ENCODE measurements around the gene TFF2.

Gene TFF2

GRCh38 chr21:42356650-42357049 is 5.9 kb upstream of the TFF2 start:
- Histone ChIP-seq H3K79me2 (ENCODE audit: insufficient read depth, low read length) (no peaks in the 10 kb centered on the region), H3K36me3 (ENCODE audit: insufficient read depth, low read length) (no peaks in the 10 kb centered on the region), H3K9ac (ENCODE audit: low read depth, low read length, poor library complexity, severe bottlenecking) (no peak overlapping the region), H4K20me1 (ENCODE audit: insufficient read depth, low read length, poor library complexity, severe bottlenecking) (no peaks in the 10 kb centered on the region), H2AFZ (ENCODE audit: low read length) (no peak overlapping the region), H3K4me3 (ENCODE audit: low read length, poor library complexity, severe bottlenecking) (no peak overlapping the region), H3F3A (ENCODE audit: low read depth) (no peaks in the 10 kb centered on the region), H3K4me2 (ENCODE audit: low read depth, low read length, poor library complexity, severe bottlenecking) (no peak overlapping the region), H3K9me3 (ENCODE audit: insufficient read depth, low read depth, low read length) (0 out of 2 replicates have a peak, but pooled peaks cover 3% of the 10 kb centered on the region), H3K4me1 (ENCODE audit: insufficient read depth, low read length, poor library complexity, severe bottlenecking) (peaks cover 9% of the 10 kb centered on the region), H3K27me3 (ENCODE audit: insufficient read depth, low read length, poor library complexity, severe bottlenecking) (no peaks in the 10 kb centered on the region), H3K9me2 (replicated peaks; ENCODE audit: low read depth, low read length) (no peaks in the 10 kb centered on the region)
- TF ChIP-seq CTCF (conservative IDR thresholded peaks at IDR 0.05; ENCODE audit: low read length) (no peak), EZH2phosphoT487 (IDR thresholded peaks at IDR 0.05; ENCODE audit: borderline replicate concordance) (no peak)

GRCh38 chr21:42356046-42356445 is 5.3 kb upstream of the TFF2 start:
- H3K9me2 ChIP-seq (replicated peaks; ENCODE audit: low read depth, low read length): no peaks in the 10 kb centered on the region
- H3K9ac ChIP-seq (ENCODE audit: low read depth, low read length, poor library complexity, severe bottlenecking): no peak overlapping the region
- H3K27me3 ChIP-seq (ENCODE audit: insufficient read depth, low read length, poor library complexity, severe bottlenecking): no peaks in the 10 kb centered on the region
- no peaks in the 10 kb centered on the region for H3F3A ChIP-seq (ENCODE audit: low read depth)
- H3K9me3 ChIP-seq (ENCODE audit: insufficient read depth, low read depth, low read length): 0 out of 2 replicates have a peak, but pooled peaks cover 3% of the 10 kb centered on the region
- no peaks in the 10 kb centered on the region for H4K20me1 ChIP-seq (ENCODE audit: insufficient read depth, low read length, poor library complexity, severe bottlenecking)
- H3K4me3 ChIP-seq (ENCODE audit: low read length, poor library complexity, severe bottlenecking): no peak overlapping the region
- no peak overlapping the region for H3K4me2 ChIP-seq (ENCODE audit: low read depth, low read length, poor library complexity, severe bottlenecking)
- peaks cover 9% of the 10 kb centered on the region for H3K4me1 ChIP-seq (ENCODE audit: insufficient read depth, low read length, poor library complexity, severe bottlenecking)
- TF ChIP-seq CTCF (conservative IDR thresholded peaks at IDR 0.05; ENCODE audit: low read length) (no peak), EZH2phosphoT487 (IDR thresholded peaks at IDR 0.05; ENCODE audit: borderline replicate concordance) (no peak)
- H2AFZ ChIP-seq (ENCODE audit: low read length): no peak overlapping the region
- no peaks in the 10 kb centered on the region for H3K79me2 ChIP-seq (ENCODE audit: insufficient read depth, low read length)
- no peaks in the 10 kb centered on the region for H3K36me3 ChIP-seq (ENCODE audit: insufficient read depth, low read length)

- 0 out of 2 replicates have a peak, but pooled peaks cover 3% of the 10 kb centered on the region for H3K9me3 ChIP-seq (ENCODE audit: insufficient read depth, low read depth, low read length)
- TF ChIP-seq EZH2phosphoT487 (IDR thresholded peaks at IDR 0.05; ENCODE audit: borderline replicate concordance) (no peak), CTCF (conservative IDR thresholded peaks at IDR 0.05; ENCODE audit: low read length) (no peak)
- no peak overlapping the region for H3K4me2 ChIP-seq (ENCODE audit: low read depth, low read length, poor library complexity, severe bottlenecking)
- no peak overlapping the region for H3K4me3 ChIP-seq (ENCODE audit: low read length, poor library complexity, severe bottlenecking)
- no peaks in the 10 kb centered on the region for H3K36me3 ChIP-seq (ENCODE audit: insufficient read depth, low read length)
- no peaks in the 10 kb centered on the region for H3F3A ChIP-seq (ENCODE audit: low read depth)
- H3K4me1 ChIP-seq (ENCODE audit: insufficient read depth, low read length, poor library complexity, severe bottlenecking): peaks cover 4% of the 10 kb centered on the region
- H3K27me3 ChIP-seq (ENCODE audit: insufficient read depth, low read length, poor library complexity, severe bottlenecking): no peaks in the 10 kb centered on the region
- no peaks in the 10 kb centered on the region for H3K79me2 ChIP-seq (ENCODE audit: insufficient read depth, low read length)
- H4K20me1 ChIP-seq (ENCODE audit: insufficient read depth, low read length, poor library complexity, severe bottlenecking): no peaks in the 10 kb centered on the region
- H3K9me2 ChIP-seq (replicated peaks; ENCODE audit: low read depth, low read length): no peaks in the 10 kb centered on the region
- H3K9ac ChIP-seq (ENCODE audit: low read depth, low read length, poor library complexity, severe bottlenecking): no peak overlapping the region
- H2AFZ ChIP-seq (ENCODE audit: low read length): no peak overlapping the region
Observed at GRCh38 chr21:42353623-42354022, 2.8 kb upstream of the TFF2 start.

Data from Loucy (cell line).